ENCODE measurements around the gene ZBTB46. TPM values are rescaled to one million over a fixed set of nuclear protein-coding genes. Genes with fewer than 3 reads are reported as not detected.

Gene ZBTB46
- total RNA-seq, 1 experiment from 2014 or later, result 27.1 TPM

GRCh38 chr20:63843778-63844177 is 12.7 kb upstream of the ZBTB46 start:
- Histone ChIP-seq H2BK5ac (ENCODE audit: insufficient read length, low read length) (no peak overlapping the region), H3K23me2 (ENCODE audit: insufficient read length, low read depth, low read length, poor library complexity, severe bottlenecking) (peaks cover 5% of the 10 kb centered on the region), H3K4me1 (ENCODE audit: insufficient read depth, low read length) (peaks cover 5% of the 10 kb centered on the region; the same call in 1 of the 2 replicates), H3K79me2 (ENCODE audit: insufficient read depth, low read length) (no peaks in the 10 kb centered on the region), H2BK12ac (ENCODE audit: insufficient read length, low read depth, low read length) (no peak overlapping the region), H3K27ac (ENCODE audit: insufficient read length, low read depth, low read length) (no peak overlapping the region), H3K14ac (ENCODE audit: insufficient read depth, low read length) (peak overlapping the region; percentile 0; the same call in 1 of the 2 replicates), H3K79me1 (ENCODE audit: insufficient read depth, low read depth, low read length, poor library complexity, severe bottlenecking) (no peaks in the 10 kb centered on the region), H2BK20ac (ENCODE audit: low read depth, low read length, poor library complexity, severe bottlenecking) (no peak overlapping the region), H4K91ac (ENCODE audit: insufficient read length, low read depth, low read length) (no peak overlapping the region), H3K9ac (ENCODE audit: extremely low read depth, insufficient read length, low read length) (no peak overlapping the region), H4K8ac (replicated peaks; ENCODE audit: insufficient read length, low read depth, low read length) (no peak overlapping the region), H3K23ac (ENCODE audit: insufficient read length, low read depth, low read length) (no peak overlapping the region), H2BK120ac (ENCODE audit: low read depth, low read length, poor library complexity, severe bottlenecking) (no peak overlapping the region), H3K27me3 (ENCODE audit: insufficient read depth, low read length) (no peaks in the 10 kb centered on the region), H3T11ph (ENCODE audit: low read length) (no peak overlapping the region), H2BK15ac (ENCODE audit: low read depth, low read length) (no peak overlapping the region), H2AFZ (ENCODE audit: low read length) (no peak overlapping the region), H4K5ac (ENCODE audit: insufficient read length, low read depth, low read length) (no peak overlapping the region), H3K4ac (ENCODE audit: low read depth, low read length) (no peak overlapping the region), H4K20me1 (ENCODE audit: control insufficient read depth, insufficient read depth, insufficient read length) (no peaks in the 10 kb centered on the region), H3K18ac (ENCODE audit: insufficient read length, low read depth, low read length) (no peak overlapping the region), H2AK5ac (ENCODE audit: insufficient read length, low read length) (no peak overlapping the region), H3K4me2 (ENCODE audit: insufficient read depth, insufficient read length, low read length) (no peak overlapping the region), H3K9me3 (ENCODE audit: control insufficient read depth, low read depth, low read length) (no peaks in the 10 kb centered on the region), H3K56ac (ENCODE audit: insufficient read length, low read depth, low read length) (no peak overlapping the region)
- Mint-ChIP-seq H3K27me3 (ENCODE audit: low read depth) (peaks cover 4% of the 10 kb centered on the region), H3K27ac (no peak overlapping the region), H3K9me3 (no peaks in the 10 kb centered on the region), H3K36me3 (ENCODE audit: insufficient read depth in 1 of 3, low read depth in 3 of 3) (no peaks in the 10 kb centered on the region), H3K4me1 (peaks cover 12 to 16% of the 10 kb centered on the region in 2 experiments), H3K4me3 (peak overlapping the region in 1 of 2 experiments; percentile 25; a peak in 1 of 5 replicates)
- TF ChIP-seq CTCF (conservative IDR thresholded peaks at IDR 0.05), result no peak
- DNase-seq, result no peak
- no CpG with 5 or more reads among the region's 16 CpGs for WGBS (ENCODE audit: extremely low coverage, insufficient read length, low lambda C conversion rate)
